ENCODE results near the gene TOLLIP.
"Not testable (repeated sequence)": the region's sequence is repeated elsewhere in the genome, so short reads cannot be mapped to it uniquely, and the experiment has no call there.

Gene TOLLIP

DNA sequence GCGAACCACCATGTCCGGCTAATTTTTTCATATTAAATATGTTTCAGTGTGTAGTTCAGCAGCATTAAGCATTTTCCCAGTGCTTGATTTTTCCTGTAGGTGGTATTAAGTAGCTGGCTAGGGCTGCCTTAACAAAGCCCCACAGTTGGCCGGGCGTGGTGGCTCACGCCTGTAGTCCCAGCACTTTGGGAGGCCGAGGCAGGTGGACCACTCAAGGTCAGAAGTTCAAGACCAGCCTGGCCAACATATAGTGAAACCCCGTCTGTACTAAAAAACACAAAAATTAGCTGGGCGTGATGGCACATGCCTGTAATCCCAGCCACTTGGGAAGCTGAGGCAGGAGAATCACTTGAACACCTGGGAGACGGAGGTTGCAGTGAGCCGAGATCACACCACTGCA, 33.5 kb upstream of the TOLLIP start:
- Histone ChIP-seq H3K36me3 (ENCODE audit: control insufficient read depth in 4 of 4, insufficient read depth in 4 of 4, low read length in 3 of 4) (no peaks in the 10 kb centered on the region), H3K27me3 (replicated peaks in 2 of 5; ENCODE audit: control insufficient read depth in 4 of 5, insufficient read depth in 5 of 5, low read length in 4 of 5) (peaks cover 0 to 3% (median 2%) of the 10 kb centered on the region in 5 experiments), H3K4me1 (ENCODE audit: control extremely low read depth in 1 of 4, control insufficient read depth in 4 of 4, insufficient read depth in 4 of 4, low read length in 3 of 4) (no peaks in the 10 kb centered on the region), H3K4me3 (ENCODE audit: control insufficient read depth in 1 of 7, extremely low read depth in 1 of 7, insufficient read depth in 4 of 7, low read depth in 2 of 7, low read length in 6 of 7) (no peak overlapping the region), H3K27ac (ENCODE audit: insufficient read depth in 1 of 2, low read depth in 1 of 2, low read length in 2 of 2, poor library complexity in 1 of 2, severe bottlenecking in 2 of 2) (no peak overlapping the region), H3K9me3 (ENCODE audit: control extremely low read depth in 1 of 5, control insufficient read depth in 4 of 5, insufficient read depth in 2 of 5, low read depth in 1 of 5, low read length in 4 of 5) (peaks cover 0 to 3% (median 0%) of the 10 kb centered on the region in 5 experiments)
- POLR2A ChIA-PET, result no interaction called here
- WGBS (ENCODE audit: insufficient coverage), result 93% methylated on average over 9 of the region's 10 CpGs
- DNase-seq, result no peak
- CTCF ChIA-PET, result no interaction called here

DNA sequence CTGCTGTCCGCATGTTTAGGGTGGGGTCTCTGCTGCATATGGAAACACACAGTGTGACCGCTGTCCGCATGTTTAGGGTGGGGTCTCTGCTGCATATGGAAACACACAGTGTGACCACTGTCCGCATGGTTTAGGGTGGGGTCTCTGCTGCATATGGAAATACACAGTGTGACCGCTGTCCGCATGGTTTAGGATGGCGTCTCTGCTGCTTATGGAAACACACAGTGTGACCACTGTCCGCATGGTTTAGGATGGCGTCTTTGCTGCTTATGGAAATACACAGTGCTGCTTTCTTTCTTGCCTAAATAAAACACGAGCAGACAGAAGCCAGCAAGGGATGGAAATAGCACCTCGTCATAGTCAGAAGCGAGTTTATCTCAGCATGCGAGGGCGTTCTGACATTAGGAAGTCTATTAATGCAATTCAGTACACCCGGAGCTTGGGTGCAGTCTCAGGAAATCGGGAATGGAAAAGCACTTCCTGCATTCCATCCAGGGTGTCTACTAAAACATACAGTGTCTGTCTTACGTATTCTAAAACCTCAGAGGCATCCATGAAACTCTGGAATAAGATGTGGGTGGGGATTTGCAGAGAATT, 32.6 kb upstream of the TOLLIP start:
- H3K27ac ChIP-seq (ENCODE audit: insufficient read depth in 1 of 2, low read depth in 1 of 2, low read length in 2 of 2, poor library complexity in 1 of 2, severe bottlenecking in 2 of 2), result no peak overlapping the region
- H3K36me3 ChIP-seq (ENCODE audit: control insufficient read depth in 4 of 4, insufficient read depth in 4 of 4, low read length in 3 of 4), result no peaks in the 10 kb centered on the region
- ChIA-PET POLR2A (no interaction called here), CTCF (interaction anchor here (0.7 kb wide), 1 partner anchor 31 kb away, joined by 3 read pairs; no protein-coding TSS in a partner anchor)
- H3K4me1 ChIP-seq (ENCODE audit: control extremely low read depth in 1 of 4, control insufficient read depth in 4 of 4, insufficient read depth in 4 of 4, low read length in 3 of 4), result peaks cover 0 to 2% (median 0%) of the 10 kb centered on the region in 4 experiments
- whole genome bisulfite sequencing (ENCODE audit: insufficient coverage), result 33% methylated on average over 13 of the region's 17 CpGs
- H3K27me3 ChIP-seq (replicated peaks in 2 of 5; ENCODE audit: control insufficient read depth in 4 of 5, insufficient read depth in 5 of 5, low read length in 4 of 5), result peaks cover 0 to 8% (median 2%) of the 10 kb centered on the region in 5 experiments
- no peak overlapping the region for H3K4me3 ChIP-seq (ENCODE audit: control insufficient read depth in 1 of 7, extremely low read depth in 1 of 7, insufficient read depth in 4 of 7, low read depth in 2 of 7, low read length in 6 of 7)
- peaks cover 0 to 3% (median 0%) of the 10 kb centered on the region in 5 experiments for H3K9me3 ChIP-seq (ENCODE audit: control extremely low read depth in 1 of 5, control insufficient read depth in 4 of 5, insufficient read depth in 2 of 5, low read depth in 1 of 5, low read length in 4 of 5)
- DNase-seq, result peak in 1 of 3 donors; percentile 24

DNA sequence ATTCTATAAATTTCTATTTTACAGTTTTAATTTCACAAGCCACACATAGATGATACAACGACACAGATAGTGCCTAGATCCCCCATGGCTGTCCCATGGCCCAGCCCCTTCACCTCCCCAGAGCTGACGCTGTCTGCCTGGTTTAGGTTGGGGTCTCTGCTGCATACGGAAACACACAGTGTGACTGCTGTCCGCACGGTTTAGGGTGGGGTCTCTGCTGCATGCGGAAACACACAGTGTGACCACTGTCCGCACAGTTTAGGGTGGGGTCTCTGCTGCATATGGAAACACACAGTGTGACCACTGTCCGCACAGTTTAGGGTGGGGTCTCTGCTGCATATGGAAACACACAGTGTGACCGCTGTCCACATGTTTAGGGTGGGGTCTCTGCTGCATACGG, 31.8 kb upstream of the TOLLIP start:
- H3K27ac ChIP-seq (ENCODE audit: insufficient read depth in 1 of 2, low read depth in 1 of 2, low read length in 2 of 2, poor library complexity in 1 of 2, severe bottlenecking in 2 of 2); H3K4me1 ChIP-seq (ENCODE audit: control extremely low read depth in 1 of 4, control insufficient read depth in 4 of 4, insufficient read depth in 4 of 4, low read length in 3 of 4); CTCF ChIA-PET; H3K9me3 ChIP-seq (ENCODE audit: control extremely low read depth in 1 of 5, control insufficient read depth in 4 of 5, insufficient read depth in 2 of 5, low read depth in 1 of 5, low read length in 4 of 5); H3K27me3 ChIP-seq (replicated peaks in 2 of 5; ENCODE audit: control insufficient read depth in 4 of 5, insufficient read depth in 5 of 5, low read length in 4 of 5); POLR2A ChIA-PET; H3K36me3 ChIP-seq (ENCODE audit: control insufficient read depth in 4 of 4, insufficient read depth in 4 of 4, low read length in 3 of 4); H3K4me3 ChIP-seq (ENCODE audit: control insufficient read depth in 1 of 7, extremely low read depth in 1 of 7, insufficient read depth in 4 of 7, low read depth in 2 of 7, low read length in 6 of 7); DNase-seq: not testable (repeated sequence)
- WGBS (ENCODE audit: insufficient coverage), result 87% methylated on average over 8 of the region's 10 CpGs

DNA sequence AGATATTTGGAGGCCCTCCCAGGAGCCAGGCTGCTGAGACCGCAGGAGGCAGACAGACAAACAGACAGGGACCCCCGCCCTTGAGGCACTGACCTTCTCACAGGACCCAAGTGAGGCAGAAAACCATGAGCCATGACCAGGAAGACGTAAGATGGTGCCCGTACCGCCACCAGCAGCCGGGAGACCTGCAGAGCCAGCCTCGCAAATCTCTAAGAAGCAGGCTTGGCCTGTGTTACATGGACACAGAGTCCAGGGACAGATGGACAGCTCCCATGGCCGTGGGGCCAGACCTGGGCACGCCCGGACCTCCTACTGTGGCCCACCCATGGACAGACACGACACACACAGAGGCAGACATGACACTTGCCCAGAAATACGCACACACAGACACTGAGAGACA, 30.7 kb upstream of the TOLLIP start:
- H3K27me3 ChIP-seq (replicated peaks in 2 of 5; ENCODE audit: control insufficient read depth in 4 of 5, insufficient read depth in 5 of 5, low read length in 4 of 5), result peaks cover 0 to 8% (median 2%) of the 10 kb centered on the region in 5 experiments
- ChIA-PET CTCF (no interaction called here), POLR2A (no interaction called here)
- no peak for DNase-seq
- no peaks in the 10 kb centered on the region for H3K36me3 ChIP-seq (ENCODE audit: control insufficient read depth in 4 of 4, insufficient read depth in 4 of 4, low read length in 3 of 4)
- WGBS (ENCODE audit: insufficient coverage), result 94% methylated on average over 12 of the region's 12 CpGs
- H3K9me3 ChIP-seq (ENCODE audit: control extremely low read depth in 1 of 5, control insufficient read depth in 4 of 5, insufficient read depth in 2 of 5, low read depth in 1 of 5, low read length in 4 of 5), result peaks cover 0 to 3% (median 0%) of the 10 kb centered on the region in 5 experiments
- peaks cover 9 to 18% (median 14%) of the 10 kb centered on the region in 4 experiments for H3K4me1 ChIP-seq (ENCODE audit: control extremely low read depth in 1 of 4, control insufficient read depth in 4 of 4, insufficient read depth in 4 of 4, low read length in 3 of 4)
- H3K4me3 ChIP-seq (ENCODE audit: control insufficient read depth in 1 of 7, extremely low read depth in 1 of 7, insufficient read depth in 4 of 7, low read depth in 2 of 7, low read length in 6 of 7), result no peak overlapping the region
- no peak overlapping the region for H3K27ac ChIP-seq (ENCODE audit: insufficient read depth in 1 of 2, low read depth in 1 of 2, low read length in 2 of 2, poor library complexity in 1 of 2, severe bottlenecking in 2 of 2)

DNA sequence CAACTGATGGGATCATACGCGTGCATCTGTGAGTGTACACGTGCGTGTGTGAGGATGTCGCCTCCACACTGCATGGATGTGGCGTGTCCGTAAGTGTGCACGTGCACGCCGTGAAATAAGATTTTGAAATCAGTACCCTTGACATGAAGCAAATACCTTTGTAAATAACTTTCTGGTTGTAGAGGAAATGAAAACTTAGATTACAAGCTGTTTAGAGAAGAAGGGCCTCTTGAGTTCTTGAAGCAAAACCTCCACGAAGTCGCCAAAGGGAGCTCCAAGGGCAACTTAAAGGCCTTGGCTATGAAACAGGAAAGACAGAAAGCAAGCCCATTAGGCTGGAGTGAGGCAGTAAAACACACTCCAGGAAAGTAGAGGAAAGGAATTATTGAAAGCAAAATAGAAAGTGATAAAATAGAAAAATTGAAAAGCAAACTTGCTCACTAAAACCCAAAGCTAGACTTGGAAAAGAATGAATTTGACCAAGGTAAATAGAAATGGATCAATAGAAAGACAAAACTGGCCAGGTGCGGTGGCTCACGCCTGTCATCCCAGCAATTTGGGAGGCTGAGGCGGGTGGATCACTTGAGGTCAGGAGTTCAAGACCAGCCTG, 29.7 kb upstream of the TOLLIP start:
- ChIA-PET CTCF (no interaction called here), POLR2A (no interaction called here)

DNA sequence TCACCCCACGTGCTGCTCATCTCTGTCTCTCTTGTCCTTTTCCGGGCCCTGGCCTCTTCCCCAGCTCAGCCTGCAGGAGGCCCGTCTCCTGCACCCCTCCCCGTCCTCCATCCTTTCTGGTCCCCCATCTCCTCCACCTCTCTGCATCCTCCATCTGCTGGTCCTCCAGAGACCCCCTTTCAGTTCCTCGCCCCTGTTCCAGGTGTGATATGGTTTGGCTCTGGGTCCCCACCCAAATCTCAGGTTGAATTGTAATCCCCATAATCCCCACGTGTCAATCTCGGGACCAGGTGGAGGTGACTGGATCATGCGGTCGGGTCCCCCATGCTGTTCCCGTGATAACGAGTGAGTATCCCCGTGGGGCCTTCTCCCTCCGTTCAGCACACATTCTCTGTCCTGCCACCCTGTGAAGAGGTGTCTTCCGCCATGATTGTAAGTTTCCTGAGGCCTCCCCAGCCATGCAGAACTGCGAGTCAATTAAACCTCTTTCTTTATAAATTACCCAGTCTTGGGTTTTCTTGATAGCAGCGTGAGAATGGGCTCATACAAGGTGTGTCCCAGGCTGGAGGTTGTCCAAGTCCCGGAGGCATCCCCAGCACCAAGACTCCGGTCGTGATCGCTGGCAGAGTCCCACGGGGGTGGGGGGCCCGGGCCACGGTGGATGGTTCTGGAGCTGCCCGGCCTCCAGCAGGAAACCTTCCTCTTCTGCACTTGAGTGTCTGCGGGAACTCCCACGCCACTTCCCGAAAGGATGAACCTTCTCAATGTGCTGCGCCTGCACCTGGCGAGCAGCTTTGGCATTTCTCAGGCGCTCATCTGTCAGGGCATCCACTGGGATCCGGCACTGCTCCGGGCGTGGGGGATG, 29.0 kb upstream of the TOLLIP start:
- H3K4me1 ChIP-seq (ENCODE audit: control extremely low read depth in 1 of 4, control insufficient read depth in 4 of 4, insufficient read depth in 4 of 4, low read length in 3 of 4), result peaks cover 14 to 20% (median 16%) of the 10 kb centered on the region in 4 experiments
- no peaks in the 10 kb centered on the region for H3K36me3 ChIP-seq (ENCODE audit: control insufficient read depth in 4 of 4, insufficient read depth in 4 of 4, low read length in 3 of 4)
- CTCF ChIA-PET, result no interaction called here
- no peak for DNase-seq
- peaks cover 0 to 8% (median 2%) of the 10 kb centered on the region in 5 experiments for H3K27me3 ChIP-seq (replicated peaks in 2 of 5; ENCODE audit: control insufficient read depth in 4 of 5, insufficient read depth in 5 of 5, low read length in 4 of 5)
- H3K4me3 ChIP-seq (ENCODE audit: control insufficient read depth in 1 of 7, extremely low read depth in 1 of 7, insufficient read depth in 4 of 7, low read depth in 2 of 7, low read length in 6 of 7), result no peak overlapping the region
- H3K9me3 ChIP-seq (ENCODE audit: control extremely low read depth in 1 of 5, control insufficient read depth in 4 of 5, insufficient read depth in 2 of 5, low read depth in 1 of 5, low read length in 4 of 5), result peaks cover 0 to 3% (median 0%) of the 10 kb centered on the region in 5 experiments
- 87% methylated on average over 32 of the region's 33 CpGs for WGBS (ENCODE audit: insufficient coverage)
- no peak overlapping the region for H3K27ac ChIP-seq (ENCODE audit: insufficient read depth in 1 of 2, low read depth in 1 of 2, low read length in 2 of 2, poor library complexity in 1 of 2, severe bottlenecking in 2 of 2)
- POLR2A ChIA-PET, result no interaction called here

More for the DNA sequence above, 29.7 kb upstream of the TOLLIP start:
- Histone ChIP-seq H3K4me1 (ENCODE audit: control extremely low read depth in 1 of 4, control insufficient read depth in 4 of 4, insufficient read depth in 4 of 4, low read length in 3 of 4) (peaks cover 14 to 20% (median 16%) of the 10 kb centered on the region in 4 experiments), H3K27ac (ENCODE audit: insufficient read depth in 1 of 2, low read depth in 1 of 2, low read length in 2 of 2, poor library complexity in 1 of 2, severe bottlenecking in 2 of 2) (no peak overlapping the region), H3K4me3 (ENCODE audit: control insufficient read depth in 1 of 7, extremely low read depth in 1 of 7, insufficient read depth in 4 of 7, low read depth in 2 of 7, low read length in 6 of 7) (no peak overlapping the region), H3K9me3 (ENCODE audit: control extremely low read depth in 1 of 5, control insufficient read depth in 4 of 5, insufficient read depth in 2 of 5, low read depth in 1 of 5, low read length in 4 of 5) (peaks cover 0 to 3% (median 0%) of the 10 kb centered on the region in 5 experiments), H3K27me3 (replicated peaks in 2 of 5; ENCODE audit: control insufficient read depth in 4 of 5, insufficient read depth in 5 of 5, low read length in 4 of 5) (peaks cover 0 to 8% (median 2%) of the 10 kb centered on the region in 5 experiments), H3K36me3 (ENCODE audit: control insufficient read depth in 4 of 4, insufficient read depth in 4 of 4, low read length in 3 of 4) (no peaks in the 10 kb centered on the region)
- WGBS (ENCODE audit: insufficient coverage), result 77% methylated on average over 11 of the region's 15 CpGs
- no peak for DNase-seq

DNA sequence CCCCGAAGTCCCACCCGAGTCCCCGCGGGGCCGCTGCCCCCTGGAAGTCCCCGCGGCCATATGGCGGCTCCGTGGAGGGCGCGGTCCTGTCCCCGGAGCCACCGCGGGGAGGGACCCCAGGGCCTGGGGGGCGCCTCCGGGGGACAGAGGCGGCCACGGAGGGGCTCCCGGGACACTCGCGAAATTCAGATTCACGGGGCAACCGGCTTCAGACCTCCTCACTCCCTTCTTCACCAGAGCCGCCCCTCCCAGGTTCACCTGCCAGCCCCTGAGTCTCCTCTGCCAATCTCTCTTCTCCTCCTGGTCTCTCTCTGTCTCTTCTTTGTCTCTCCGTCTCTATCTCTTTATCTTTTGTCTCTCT, 28.2 kb upstream of the TOLLIP start:
- CTCF ChIA-PET, result no interaction called here
- H3K27me3 ChIP-seq (replicated peaks in 2 of 5; ENCODE audit: control insufficient read depth in 4 of 5, insufficient read depth in 5 of 5, low read length in 4 of 5), result peaks cover 0 to 8% (median 2%) of the 10 kb centered on the region in 5 experiments
- no peak for DNase-seq
- peaks cover 0 to 5% (median 0%) of the 10 kb centered on the region in 5 experiments for H3K9me3 ChIP-seq (ENCODE audit: control extremely low read depth in 1 of 5, control insufficient read depth in 4 of 5, insufficient read depth in 2 of 5, low read depth in 1 of 5, low read length in 4 of 5)
- H3K36me3 ChIP-seq (ENCODE audit: control insufficient read depth in 4 of 4, insufficient read depth in 4 of 4, low read length in 3 of 4), result no peaks in the 10 kb centered on the region
- H3K27ac ChIP-seq (ENCODE audit: insufficient read depth in 1 of 2, low read depth in 1 of 2, low read length in 2 of 2, poor library complexity in 1 of 2, severe bottlenecking in 2 of 2), result no peak overlapping the region
- H3K4me1 ChIP-seq (ENCODE audit: control extremely low read depth in 1 of 4, control insufficient read depth in 4 of 4, insufficient read depth in 4 of 4, low read length in 3 of 4), result peaks cover 14 to 20% (median 16%) of the 10 kb centered on the region in 4 experiments
- POLR2A ChIA-PET, result no interaction called here
- 65% methylated on average over 25 of the region's 25 CpGs for WGBS (ENCODE audit: insufficient coverage)
- H3K4me3 ChIP-seq (ENCODE audit: control insufficient read depth in 1 of 7, extremely low read depth in 1 of 7, insufficient read depth in 4 of 7, low read depth in 2 of 7, low read length in 6 of 7), result peak overlapping the region in 2 of 7 experiments; percentile 48 to 64
